Activated CD4-positive, alpha-beta T cell treated with anti-CD3 and anti-CD28 coated beads, Interleukin-2, amount 50 U/mL, for 24 hours (primary cell): ENCODE measurements around the gene PPTC7.
"Not testable (repeated sequence)": the region's sequence is repeated elsewhere in the genome, so short reads cannot be mapped to it uniquely, and the experiment has no call there.

Experiments
- DNase-seq, 2 donors: peaks; one replicate each; pipeline ENCODE4 v3.0.0-alpha.2; 2020; ENCODE audit warnings: low read depth in 1 of 2, low spot score in 1 of 2

Gene PPTC7, protein sequence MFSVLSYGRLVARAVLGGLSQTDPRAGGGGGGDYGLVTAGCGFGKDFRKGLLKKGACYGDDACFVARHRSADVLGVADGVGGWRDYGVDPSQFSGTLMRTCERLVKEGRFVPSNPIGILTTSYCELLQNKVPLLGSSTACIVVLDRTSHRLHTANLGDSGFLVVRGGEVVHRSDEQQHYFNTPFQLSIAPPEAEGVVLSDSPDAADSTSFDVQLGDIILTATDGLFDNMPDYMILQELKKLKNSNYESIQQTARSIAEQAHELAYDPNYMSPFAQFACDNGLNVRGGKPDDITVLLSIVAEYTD

DNA sequence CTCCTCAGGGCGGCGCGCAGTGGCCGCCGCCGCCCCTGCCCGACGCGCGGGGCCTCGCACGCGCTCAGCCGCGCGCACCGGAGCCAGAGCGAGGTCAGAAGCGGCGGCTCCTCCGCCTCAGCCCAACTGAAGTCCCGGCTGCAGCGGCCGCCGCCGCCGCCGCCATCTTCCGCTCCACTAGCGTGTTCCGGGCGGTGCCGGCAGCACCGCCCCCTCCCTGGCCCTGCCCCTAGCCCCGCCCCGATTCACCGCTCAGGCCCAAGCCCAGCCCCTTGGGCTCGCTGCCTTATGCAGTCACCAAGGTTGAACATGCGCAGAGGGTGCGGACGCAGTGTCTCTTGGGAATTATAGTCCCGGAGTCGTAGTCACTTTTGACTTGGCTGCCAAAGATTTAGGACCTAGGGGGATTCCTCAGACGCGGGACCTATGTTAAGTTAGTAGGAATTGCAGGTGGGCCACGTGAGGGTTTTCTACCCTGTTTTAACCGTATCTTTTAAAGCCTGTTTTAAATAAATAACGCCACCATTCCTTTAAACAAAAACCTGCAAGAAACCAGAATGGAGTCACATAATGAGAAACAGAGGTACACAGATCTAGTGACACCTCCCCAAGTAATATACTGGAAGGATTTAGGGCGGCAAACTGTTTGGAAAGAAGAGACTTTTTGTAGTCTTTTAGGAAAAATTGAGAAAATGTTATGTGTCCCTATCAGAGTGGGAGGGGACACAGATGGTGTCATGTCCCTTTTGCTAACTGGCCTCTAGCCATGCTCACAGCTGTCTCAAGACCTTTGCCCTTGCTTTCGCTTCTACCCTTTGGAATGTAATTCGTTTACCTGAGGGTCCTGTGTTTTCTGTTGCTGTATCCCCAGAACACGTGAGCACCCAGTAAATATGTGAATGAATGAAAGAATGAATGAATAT, at the start of gene PPTC7:
PPTC7 (minus strand) TSS at position 182 of the 923 bp plus-strand sequence. CDS start 287 bp downstream, outside the sequence.
- peak; percentile 90 to 96 for DNase-seq

DNA sequence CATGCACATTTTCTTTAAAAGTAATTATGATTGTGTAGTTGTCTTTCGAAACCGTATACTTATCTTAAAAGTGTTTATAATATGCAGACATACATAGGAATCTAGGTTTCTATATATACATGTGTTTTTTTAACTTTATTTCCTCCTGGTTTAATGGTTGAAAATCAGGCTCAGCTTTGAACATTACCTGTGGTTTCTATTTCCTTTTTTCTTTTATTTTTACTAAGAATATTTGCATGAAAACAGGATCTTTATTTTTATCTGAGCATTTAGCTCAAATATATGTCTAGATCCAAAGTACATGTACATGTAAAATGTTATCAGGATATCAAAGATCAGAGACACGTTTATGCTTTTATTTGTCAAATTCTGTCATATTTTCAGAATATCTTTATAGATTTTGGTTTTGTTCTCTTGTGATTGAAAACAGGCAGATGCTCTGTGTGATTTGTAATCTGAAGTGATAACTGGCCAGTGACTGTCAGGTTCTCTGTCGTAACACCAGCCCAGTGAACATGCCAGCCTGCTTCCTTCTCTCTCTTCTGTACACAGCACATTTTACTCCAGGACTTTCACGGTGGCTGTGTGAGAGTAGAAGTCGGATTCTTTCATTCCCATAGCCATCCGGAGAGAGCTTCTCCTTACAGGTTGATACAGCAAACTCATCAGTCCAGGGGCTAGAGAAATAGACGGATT, 44.5 kb upstream of the PPTC7 start:
- no peak for DNase-seq

DNA sequence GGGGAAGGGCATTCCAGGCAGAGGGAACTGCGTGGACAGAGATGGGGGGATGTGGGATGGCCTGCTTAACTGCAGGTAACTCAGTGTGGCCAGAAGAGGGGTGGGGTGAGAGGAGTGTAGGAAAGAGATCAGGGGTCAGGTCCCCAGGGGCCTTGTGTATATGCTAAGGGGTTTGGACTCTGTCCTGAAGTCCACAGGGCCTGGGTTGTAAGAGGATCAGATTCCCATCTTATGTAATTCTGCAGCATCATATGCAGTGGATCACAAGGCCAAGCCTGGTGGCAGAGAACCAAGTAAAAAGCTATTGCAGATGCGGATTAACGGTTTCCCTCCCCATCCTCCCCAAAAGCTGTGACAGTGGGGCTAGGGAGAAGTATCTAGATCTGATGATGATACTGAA, 39.5 kb upstream of the PPTC7 start:
- DNase-seq, result no peak

DNA sequence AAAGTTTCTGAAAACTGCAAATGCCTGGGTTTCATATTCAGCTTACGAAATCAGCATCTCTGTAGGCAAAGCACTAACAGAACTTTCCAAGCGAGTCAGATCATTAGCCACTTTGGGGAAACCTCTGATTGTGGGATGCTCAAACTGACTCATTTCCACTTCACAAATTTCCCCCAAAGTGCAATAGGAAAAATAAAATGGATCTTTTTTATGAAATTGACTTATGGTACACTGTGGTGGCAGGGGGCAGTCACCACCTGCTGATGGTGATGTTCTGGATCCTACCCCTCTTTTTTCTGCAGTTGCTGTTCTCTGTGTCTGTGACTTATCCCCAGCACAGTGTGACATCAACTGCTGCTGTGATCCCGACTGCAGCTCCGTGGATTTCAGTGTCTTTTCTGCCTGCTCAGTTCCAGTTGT, 36.4 kb upstream of the PPTC7 start:
- DNase-seq, result peak in 1 of 2 donors; percentile 26

DNA sequence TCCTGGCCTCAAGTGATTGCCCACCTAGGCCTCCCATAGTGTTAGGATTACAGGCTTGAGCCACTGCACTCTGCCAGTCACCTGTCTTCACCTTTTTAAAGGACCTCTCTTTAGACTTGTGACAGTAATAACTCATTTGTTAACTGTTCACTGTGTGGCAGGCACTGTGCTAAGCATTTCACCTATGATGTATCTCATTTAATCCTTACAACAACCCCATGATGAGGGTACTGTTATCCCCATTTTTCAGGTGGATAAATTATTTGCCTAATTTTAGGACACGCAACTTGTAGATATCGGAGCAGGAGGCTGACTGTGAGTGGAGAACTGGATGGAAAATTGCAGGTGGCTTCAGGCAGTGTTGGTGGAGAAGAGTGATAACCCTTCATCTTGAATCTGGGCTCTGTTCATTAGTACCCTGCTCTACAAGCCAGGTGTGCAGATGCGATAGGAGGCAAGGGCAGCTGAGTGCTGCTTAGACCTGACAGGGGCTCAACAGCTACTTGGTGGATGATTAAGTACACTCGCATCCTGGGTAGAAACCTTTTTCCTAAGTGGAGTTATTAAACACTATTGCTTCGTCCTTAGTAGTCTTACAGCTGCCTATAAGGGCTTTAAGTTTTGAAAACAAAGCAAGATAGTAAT, 33.5 kb upstream of the PPTC7 start:
- DNase-seq, result no peak

DNA sequence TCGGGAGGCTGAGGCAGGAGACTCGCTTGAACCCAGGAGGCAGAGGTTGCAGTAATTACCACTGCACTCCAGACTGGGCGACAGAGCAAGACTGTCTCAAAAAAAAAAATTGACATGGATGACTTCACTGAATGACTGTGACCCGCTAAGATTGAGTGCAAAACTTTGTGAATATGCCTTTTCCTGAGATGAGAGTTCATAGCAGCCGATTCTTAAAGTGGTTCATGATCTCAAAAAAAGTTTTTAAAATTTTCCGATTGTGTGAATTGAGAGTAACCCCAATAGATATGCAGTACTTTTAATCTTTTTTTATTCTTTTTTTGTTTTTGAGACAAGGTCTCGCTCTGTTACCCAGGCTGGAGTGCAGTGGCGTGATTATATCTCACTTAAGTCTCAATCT, 32.1 kb upstream of the PPTC7 start:
- no peak for DNase-seq

DNA sequence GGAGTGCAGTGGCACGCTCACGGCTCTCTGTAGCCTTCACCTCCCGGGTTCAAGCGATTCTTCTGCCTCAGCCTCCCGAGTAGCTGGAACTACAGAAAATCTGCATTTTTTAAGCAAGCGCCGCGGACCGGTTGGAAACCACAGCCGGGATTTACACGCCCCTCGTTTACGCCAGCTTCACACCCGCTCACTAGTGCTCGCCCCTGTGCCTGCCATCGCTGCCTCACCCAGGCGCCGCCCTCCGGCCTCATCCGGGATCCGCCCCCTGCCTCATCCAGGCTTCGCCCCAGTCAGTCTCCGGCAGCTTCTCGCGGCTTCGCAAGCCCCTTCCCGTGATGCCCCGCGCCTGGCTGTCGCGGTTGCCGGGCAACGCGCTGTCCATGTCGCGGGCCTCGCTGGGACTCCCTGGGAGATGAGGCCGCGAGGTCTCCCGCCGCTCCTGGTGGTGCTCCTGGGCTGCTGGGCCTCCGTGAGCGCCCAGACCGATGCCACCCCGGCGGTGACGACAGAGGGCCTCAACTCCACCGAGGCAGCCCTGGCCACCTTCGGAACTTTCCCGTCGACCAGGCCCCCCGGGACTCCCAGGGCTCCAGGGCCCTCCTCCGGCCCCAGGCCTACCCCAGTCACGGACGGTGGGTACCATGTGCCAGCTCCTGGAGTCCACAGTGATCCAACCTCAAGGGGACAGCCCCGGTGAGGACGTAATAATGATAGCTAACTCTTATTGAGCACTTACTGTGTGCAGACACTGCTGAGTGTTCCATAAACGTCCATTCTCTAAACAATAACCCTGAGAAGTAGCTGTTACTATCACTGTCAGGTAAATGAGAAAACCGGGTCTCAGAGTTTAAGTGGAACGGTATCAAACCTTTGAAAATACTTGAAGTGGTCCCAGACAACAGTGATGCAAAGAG, 30.9 kb upstream of the PPTC7 start, which contains the start of gene TCTN1:
TCTN1 (plus strand) TSS at position 359 of the 914 bp plus-strand sequence; CDS start at position 413, 54 bp downstream.
- DNase-seq, result peak; percentile 92 to 95

DNA sequence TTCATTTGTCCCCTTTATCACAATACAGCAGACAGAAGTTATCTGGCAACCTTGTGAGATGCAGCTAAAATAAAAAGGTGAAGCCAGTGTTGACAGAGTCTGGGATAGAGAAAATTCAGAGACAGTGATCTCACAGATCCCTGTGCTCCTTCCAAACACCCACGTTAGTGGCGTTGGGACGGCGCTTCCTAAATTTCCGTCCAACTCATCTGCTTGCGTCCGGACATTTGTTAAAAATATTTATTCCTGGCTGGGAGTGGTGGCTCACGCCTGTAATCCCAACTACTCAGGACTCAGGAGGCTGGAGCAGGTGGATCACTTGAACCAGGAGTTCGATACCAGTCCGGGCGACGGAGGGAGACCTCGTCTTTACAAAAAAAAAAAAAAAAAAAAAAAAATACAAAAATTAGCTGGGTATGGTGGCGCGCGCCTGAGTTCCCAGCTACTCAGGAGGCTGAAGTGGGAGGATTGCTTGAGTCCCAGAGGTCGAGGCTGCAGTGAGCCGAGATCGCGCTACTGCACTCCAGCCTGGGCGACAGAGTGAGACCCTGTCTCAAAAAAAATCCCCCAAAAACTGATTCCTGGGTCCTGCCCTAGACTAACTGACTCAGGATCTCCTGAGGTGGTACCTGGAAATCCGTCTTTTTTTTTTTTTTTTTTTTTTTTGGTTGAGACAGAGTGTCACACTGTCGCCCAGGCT, 30.1 kb upstream of the PPTC7 start:
- DNase-seq, result no peak

DNA sequence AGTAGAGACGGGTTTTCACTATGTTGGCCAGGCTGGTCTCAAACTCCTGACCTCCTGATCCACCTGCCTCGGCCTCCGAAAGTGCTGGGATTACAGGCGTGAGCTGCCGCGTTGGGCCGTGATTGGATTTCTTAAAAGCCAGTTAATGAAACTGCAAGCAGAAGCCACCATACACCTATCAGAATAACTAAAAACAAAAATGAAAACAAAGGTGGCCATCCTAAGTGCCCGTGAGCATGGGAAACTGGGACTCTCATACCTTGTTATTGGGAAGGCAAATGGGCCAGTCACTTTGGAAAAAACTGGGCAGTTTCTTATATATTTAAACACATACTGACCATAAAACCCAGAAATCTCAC, 23.1 kb upstream of the PPTC7 start:
- DNase-seq, result no peak

DNA sequence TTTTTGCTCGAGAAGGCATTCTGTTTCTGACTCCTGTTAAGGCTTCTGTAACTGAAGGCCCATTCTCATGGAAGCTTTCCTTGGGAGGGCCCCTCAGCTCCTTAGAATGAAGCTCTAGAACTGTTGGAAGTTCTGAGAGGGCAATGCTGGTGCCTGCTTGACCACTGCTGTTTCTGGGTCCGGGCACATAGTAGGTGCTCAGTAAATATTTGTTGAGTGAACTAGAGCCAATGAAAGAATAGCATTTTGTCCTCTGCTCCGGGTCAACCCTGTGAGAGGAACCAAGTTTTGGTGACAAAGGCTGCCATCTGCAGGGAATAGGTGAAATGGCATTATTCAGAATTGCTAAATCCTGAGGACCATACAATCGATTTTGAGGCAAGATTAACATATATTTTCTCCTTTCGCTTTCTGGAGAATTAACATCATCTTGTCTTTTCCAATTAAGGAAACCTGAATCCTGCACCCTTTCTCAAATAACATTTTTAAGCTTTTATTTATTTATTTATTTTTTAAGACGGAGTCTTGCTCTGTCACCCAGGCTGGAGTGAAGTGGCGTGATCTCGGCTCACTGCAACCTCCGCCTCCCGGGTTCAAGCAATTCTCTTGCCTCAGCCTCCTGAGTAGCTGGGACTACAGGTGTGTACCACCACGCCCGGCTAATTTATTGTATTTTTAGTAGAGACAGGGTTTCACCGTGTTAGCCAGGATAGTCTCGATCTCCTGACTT, 19.1 kb upstream of the PPTC7 start:
- peak in 1 of 2 donors; percentile 35 for DNase-seq

DNA sequence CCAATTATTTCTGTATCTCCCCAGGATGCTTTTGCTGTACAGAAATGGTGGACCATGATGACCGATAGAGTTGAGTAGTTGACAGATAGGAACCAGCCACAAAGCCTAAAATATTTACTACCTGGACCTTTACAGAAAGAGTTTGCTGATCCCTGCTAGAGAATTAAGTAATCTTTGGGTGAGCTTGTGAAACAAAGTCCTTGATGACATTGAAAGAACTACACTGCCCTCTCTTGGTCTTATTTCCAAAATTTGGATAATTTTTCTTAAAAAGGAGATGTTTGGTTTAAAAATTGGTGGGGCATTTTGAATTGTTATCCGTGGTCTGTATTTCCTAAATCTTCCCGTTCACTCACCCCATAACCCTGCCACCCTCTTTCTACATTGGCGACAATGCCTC, 17.1 kb upstream of the PPTC7 start:
- no peak for DNase-seq

DNA sequence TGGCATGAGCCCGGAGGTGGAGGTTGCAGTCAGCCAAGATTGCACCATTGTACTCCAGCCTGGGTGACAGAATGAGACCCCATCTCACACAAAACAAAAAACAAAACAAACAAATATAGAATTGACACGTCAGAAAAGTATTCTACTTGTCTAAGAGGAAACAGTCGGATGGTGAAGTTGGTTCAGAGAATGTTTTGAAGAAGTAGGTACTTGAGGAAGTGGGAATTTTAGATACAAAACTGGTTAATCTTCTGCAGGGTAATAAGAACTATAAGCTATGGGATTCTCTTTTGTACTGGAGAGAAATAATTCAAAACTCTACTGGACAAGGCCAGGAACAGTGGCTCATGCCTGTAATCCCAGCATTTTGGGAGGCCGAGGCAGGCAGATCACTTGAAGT, 16.2 kb upstream of the PPTC7 start:
- DNase-seq, result no peak

DNA sequence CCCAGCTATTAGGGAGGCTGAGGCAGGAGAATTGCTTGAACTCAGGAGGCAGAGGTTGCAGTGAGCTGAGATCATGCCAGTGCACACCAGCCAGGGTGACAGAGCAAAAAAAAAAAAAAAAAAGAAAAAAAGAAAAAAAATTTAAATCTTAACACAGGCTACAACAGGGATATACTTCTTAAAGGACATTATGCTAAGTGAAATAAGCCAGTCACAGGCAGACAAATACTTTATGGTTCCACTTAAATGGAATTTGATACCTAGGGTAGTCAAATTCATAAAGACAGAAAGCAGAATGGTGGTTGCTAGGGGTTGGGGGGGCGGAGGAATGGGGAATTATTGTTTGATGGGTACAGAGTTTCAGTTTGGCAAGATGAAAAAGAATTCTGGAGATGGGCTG, 14.8 kb upstream of the PPTC7 start:
- no peak for DNase-seq

DNA sequence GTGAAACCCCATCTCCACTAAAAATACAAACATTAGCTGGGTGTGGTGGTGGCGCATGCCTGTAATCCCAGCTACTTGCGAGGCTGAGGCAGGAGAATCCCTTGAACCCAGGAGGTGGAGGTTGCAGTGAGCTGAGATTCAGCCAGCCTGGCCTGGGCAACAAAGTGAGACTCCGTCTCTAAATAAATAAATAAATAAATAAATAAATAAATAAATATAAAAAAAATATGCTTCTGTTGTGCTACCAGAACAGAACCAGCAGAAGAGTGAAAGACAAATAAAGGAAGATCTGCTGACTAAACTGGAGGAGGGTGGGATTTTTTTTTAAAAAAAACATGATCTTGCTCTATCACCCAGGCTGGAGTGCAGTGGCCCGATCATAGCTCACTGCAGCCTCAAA, 9.8 kb upstream of the PPTC7 start:
- not testable (repeated sequence) for DNase-seq

DNA sequence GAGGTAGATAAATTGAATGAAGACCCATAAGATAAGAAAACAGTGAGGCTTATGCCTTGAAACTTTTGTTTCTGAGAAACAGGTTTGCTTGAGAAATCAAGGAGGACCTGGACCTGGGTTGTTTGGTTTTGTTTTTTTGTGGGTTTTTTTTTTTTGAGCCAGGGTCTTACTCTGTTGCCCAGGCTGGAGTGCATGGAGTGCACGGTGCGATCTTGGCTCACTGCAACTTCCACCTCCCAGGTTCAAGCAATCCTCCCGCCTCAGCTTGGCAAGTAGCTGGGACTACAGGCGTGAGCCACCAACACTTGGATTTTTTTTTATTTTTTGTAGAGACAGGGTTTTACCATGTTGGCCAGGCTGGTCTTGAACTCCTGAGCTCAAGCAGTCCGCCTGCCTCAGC, 9.0 kb upstream of the PPTC7 start:
- no peak for DNase-seq

DNA sequence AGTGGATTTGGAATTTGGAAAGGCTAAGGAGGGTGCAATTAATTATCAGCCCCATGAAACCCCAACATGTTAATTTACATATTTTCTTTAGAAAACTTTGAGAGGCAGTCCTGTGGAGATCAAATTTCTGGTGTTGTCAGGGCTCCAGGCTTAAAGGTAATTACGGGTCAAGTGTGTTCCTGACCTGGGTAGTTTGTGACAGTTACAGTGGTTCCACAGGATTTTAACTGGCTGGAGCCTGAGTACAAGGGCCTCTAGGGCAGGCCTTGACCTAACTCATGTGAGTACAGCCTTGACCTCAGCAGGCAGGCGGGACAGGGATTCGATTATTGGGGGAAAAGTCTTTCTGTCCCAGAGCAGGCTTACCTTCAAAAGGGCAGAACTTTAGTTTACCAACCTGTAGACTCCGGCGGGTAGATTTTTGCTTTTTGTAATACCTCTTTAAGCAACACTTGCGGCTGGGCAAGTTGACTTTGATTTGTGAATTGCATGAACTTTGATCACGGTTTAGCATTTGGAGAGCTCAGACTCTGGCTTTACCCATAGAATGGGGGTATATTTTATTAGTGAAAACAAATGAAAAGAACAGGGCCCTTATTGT, 8.4 kb upstream of the PPTC7 start:
- no peak for DNase-seq

DNA sequence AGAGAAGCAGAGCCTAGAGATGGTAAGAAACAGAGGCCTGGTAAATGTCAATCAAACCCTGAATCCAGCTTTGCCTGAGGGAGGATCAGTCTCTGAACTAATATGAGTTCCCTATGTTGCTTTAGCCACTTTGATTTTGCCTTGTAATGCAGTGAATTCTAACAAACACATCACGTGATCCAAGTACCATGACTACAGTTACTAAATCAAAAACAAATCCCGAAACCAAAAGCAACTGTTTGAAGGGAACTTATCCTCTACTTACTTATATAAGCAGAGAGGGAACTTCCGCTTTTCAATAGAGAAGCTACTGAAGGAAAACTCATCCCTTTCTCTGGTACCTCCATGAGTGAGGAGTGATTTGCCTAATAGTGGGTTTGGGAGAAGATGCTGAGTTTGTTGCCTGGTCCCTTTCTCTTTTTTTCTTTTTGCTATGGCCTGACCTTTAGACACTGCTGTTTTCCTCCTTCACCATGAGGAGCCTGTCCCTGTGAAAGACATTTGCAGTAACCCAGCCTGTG, 7.7 kb upstream of the PPTC7 start:
- no peak for DNase-seq

DNA sequence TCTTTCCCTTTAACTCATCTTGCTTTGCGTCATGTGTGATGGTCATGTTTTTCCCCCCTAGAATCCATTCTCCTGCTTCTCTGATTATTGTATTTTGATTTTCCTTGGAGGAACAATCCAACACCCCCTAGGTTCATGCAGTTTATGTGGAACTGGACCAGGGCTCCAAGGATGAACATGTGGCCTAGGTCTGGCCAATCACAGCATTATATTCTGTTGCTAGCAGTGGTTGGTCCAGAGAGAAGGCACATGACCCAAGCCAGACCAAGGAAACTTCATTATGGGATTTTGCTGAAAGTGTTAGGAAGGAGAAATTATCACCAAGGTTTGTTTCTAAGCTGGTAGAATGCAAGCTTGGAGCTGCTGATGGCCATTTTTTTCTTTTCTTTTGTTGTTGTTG, 6.9 kb upstream of the PPTC7 start:
- no peak for DNase-seq
